PFSK-1 (cell line): ENCODE measurements around the gene ZNF544.

Experiments used
- FOXP2 ChIP-seq: optimal IDR thresholded peaks from 2 replicates; pipeline ENCODE3; 2011; ENCODE audit warnings: borderline replicate concordance, control low read depth, inconsistent platforms; ENCODE audit not compliant: insufficient read depth; ENCODE audit errors: extremely low read length, extremely low read depth
- POLR2AphosphoS5 ChIP-seq: IDR thresholded peaks from 2 replicates; pipeline ENCODE4 v1.6.1; 2012; ENCODE audit warnings: low read depth, mild to moderate bottlenecking, control low read depth, low read length, moderate library complexity
- SIN3A ChIP-seq: IDR thresholded peaks from 2 replicates; pipeline ENCODE4 v1.6.1; 2012; ENCODE audit warnings: mild to moderate bottlenecking, low read length, moderate library complexity, borderline replicate concordance; ENCODE audit not compliant: insufficient read depth
- TAF1 ChIP-seq: IDR thresholded peaks from 2 replicates; pipeline ENCODE4 v1.6.1; 2012; ENCODE audit warnings: low read length, control low read depth, borderline replicate concordance; ENCODE audit not compliant: insufficient read depth
- TF ChIP-seq, protein P1 (sequence below), 2 experiments: IDR thresholded peaks; 2 replicates each; pipeline versions ENCODE4 v1.6.1 to v1.8.0; 2011 to 2012; ENCODE audit warnings: low read depth in 2 of 2, low read length in 2 of 2, control low read depth in 1 of 2, inconsistent platforms in 1 of 2, mild to moderate bottlenecking in 1 of 2, moderate library complexity in 1 of 2; ENCODE audit not compliant: insufficient read depth in 1 of 2

The ZNF544 gene

DNA sequence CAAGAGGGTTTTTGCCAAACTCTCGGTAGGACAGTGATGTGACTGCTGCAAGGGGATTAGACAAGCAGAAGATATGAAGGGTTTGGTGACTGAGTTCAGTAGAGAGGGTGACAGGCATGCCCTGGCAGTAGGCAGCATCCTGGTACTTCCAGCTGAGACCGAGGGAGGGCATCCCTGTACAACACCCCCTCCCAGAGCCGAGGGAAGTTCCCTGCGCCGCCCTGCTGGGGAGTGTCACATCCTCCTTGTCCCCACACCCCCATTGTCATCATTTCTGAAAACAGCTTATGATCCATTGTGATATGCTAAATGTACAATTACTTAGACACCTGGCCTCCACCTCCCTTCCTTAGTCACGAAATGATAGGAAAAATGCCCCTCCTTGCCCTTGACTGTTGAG, 14.6 kb downstream of the ZNF544 start:
- TF ChIP-seq SIN3A, result no peak
- no peak for TF ChIP-seq FOXP2
- TF ChIP-seq TAF1, result no peak
- TF ChIP-seq POLR2AphosphoS5, result no peak
- TF ChIP-seq, protein P1, sequence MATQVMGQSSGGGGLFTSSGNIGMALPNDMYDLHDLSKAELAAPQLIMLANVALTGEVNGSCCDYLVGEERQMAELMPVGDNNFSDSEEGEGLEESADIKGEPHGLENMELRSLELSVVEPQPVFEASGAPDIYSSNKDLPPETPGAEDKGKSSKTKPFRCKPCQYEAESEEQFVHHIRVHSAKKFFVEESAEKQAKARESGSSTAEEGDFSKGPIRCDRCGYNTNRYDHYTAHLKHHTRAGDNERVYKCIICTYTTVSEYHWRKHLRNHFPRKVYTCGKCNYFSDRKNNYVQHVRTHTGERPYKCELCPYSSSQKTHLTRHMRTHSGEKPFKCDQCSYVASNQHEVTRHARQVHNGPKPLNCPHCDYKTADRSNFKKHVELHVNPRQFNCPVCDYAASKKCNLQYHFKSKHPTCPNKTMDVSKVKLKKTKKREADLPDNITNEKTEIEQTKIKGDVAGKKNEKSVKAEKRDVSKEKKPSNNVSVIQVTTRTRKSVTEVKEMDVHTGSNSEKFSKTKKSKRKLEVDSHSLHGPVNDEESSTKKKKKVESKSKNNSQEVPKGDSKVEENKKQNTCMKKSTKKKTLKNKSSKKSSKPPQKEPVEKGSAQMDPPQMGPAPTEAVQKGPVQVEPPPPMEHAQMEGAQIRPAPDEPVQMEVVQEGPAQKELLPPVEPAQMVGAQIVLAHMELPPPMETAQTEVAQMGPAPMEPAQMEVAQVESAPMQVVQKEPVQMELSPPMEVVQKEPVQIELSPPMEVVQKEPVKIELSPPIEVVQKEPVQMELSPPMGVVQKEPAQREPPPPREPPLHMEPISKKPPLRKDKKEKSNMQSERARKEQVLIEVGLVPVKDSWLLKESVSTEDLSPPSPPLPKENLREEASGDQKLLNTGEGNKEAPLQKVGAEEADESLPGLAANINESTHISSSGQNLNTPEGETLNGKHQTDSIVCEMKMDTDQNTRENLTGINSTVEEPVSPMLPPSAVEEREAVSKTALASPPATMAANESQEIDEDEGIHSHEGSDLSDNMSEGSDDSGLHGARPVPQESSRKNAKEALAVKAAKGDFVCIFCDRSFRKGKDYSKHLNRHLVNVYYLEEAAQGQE (IDR thresholded peaks at IDR 0.05; ENCODE audit: insufficient read depth in 1 of 2, low read depth in 2 of 2, low read length in 2 of 2), result no peak

DNA sequence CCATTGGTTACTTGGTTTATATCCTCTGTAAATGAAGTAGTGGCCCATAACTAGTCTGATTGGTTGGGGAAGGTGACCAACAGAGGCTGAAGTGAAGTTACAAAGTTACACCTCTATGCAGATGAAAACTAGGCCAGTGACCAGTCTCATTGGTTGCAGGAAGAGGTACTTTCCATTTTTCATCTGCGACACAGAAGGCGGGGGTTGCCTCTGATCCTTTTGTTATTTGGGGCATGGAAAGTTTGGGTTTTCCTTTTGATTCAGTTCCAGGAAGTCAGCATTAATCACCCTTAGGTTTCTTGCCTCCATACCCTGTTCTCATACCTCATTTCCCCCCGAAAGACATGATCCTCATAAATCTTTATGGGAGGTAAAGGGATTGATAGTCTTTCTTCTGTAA, 20.2 kb downstream of the ZNF544 start:
- TF ChIP-seq SIN3A, result no peak
- TF ChIP-seq, protein P1 (IDR thresholded peaks at IDR 0.05; ENCODE audit: insufficient read depth in 1 of 2, low read depth in 2 of 2, low read length in 2 of 2), result no peak
- TF ChIP-seq TAF1, result no peak
- no peak for TF ChIP-seq POLR2AphosphoS5
- no peak for TF ChIP-seq FOXP2

DNA sequence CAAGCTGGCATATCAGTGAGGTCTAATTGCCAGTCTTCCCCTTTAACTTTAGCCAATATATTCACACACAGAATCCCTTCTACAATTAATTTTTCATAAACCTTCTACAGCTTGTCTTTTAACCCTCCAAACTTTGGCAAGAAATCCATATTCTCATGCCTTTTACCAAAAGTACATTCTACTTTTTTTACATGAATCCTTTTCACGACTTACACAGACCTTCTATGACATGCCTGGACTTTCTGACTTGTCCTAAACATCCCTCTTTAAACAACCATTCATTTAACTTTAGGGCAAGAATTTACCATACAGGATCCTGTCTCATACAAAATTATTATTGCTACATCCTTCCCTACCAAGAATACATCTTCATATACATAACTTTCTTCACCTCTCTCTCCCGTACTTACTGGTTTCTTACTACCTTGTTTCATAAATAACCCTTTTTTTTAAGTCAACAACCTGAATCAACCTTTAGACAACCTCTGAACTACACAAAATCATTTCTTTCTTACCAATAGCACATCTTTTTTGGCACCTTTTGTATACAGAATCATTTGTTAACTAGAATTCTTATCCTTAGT, 23.5 kb downstream of the ZNF544 start:
- TF ChIP-seq, protein P1 (IDR thresholded peaks at IDR 0.05; ENCODE audit: insufficient read depth in 1 of 2, low read depth in 2 of 2, low read length in 2 of 2), result no peak
- TF ChIP-seq FOXP2, result no peak
- no peak for TF ChIP-seq SIN3A
- no peak for TF ChIP-seq POLR2AphosphoS5
- TF ChIP-seq TAF1, result no peak

DNA sequence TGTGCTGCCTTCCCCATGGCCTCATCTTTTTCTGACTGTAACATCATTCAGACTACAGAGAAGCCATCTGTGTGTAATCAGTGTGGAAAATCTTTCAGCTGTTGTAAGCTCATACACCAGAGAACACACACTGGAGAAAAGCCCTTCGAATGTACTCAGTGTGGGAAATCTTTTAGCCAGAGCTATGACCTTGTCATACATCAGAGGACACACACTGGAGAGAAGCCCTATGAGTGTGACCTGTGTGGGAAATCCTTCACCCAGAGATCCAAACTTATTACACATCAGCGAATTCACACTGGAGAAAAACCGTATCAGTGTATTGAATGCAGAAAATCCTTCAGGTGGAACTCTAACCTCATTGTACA, 32.9 kb downstream of the ZNF544 start:
- TF ChIP-seq SIN3A, result no peak
- TF ChIP-seq, protein P1 (IDR thresholded peaks at IDR 0.05; ENCODE audit: insufficient read depth in 1 of 2, low read depth in 2 of 2, low read length in 2 of 2), result no peak
- no peak for TF ChIP-seq POLR2AphosphoS5
- no peak for TF ChIP-seq FOXP2
- TF ChIP-seq TAF1, result no peak
